ENCODE data around the gene STON2.
"Not testable (repeated sequence)": the region's sequence is repeated elsewhere in the genome, so short reads cannot be mapped to it uniquely, and the experiment has no call there.

Gene STON2

DNA sequence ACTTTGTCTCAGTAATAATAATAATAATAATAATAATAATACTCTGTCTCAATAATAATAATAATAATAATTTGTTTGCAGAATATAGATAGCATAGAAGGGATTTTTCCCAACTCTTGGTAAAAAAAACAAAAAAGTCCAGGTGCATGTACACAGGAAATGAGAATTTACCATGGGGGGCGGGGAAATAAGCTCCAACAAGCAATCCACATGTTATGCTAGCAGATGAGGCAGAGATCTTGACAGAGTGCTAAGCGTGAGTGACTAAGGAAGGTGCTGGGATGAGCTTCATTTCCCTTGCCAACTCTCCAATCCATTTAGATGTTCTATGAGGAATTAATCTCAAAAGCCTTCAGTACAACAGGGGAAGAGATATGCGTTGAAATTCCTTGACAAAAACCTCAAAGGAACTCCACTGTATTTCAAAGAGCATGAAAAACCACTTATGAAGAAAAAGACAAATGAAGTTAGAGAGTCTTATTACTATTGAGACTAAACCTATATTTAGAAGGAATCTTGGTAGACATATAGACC, 134.4 kb downstream of the STON2 start:
- no peak for DNase-seq (ENCODE audit: low read depth)

DNA sequence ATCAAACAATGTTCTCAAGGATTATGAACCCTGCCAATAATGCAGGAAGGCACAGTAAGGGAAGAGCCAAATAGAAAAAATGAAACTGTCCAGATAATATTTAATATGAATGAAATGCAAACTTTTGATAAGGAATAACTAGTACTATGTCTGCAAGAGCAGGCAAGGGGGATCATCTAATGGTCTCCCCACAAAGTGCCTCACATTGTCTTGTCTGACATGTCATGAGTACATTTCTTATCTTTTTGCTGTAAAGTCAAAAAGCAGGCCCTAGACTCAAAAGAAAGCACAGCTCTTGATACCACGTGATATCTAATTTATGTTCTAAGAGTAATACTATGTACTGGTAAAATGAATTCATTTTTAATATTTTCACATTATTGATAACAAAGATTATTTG, 135.5 kb downstream of the STON2 start:
- DNase-seq (ENCODE audit: low read depth): no peak

DNA sequence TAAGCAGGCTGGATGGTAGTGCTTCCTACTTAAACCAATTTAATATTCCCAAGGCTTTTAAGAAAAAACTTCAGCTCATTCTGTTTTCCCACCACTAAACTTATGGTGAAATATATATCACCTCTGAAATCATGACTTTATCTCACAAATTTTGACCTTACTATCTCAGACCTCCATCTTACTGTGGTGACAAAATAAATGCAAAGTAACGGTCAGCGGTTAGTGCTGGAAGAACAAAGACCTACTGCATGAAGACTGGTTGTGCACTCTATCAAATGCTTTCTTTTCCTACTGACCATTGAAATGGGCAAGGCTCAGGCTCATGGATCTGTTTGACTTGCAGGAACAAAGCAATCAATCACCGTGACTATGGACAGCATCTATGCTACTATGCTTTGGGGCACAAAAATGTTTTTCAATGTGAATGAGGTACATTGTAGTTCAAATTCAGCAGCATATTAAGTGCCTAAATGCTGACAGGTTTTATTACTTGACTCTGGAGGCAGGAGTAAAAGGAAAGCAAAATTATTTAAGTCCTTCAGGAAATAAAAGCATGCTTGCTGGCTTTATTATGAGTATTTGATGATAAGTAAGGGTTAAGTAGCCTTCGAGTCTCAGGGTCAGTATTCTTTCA, 136.2 kb downstream of the STON2 start:
- DNase-seq (ENCODE audit: low read depth): no peak

DNA sequence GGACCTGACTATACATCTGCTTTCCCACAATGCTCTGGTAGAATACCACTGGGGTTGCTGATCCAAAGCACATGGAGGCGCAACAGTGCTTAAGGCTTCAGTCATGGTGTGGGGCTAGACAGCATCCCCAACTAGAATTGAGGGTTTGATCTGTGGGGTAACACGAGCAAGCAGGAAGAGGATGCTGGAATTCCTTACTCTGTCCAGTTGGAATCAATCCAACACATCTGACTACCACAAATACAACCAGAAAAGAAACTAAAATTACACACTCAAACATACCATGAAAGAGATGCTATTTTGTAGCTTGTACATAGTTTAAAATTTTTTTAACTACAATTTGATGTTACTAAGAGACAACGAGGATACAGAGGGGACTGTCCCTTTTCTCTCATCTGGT, 138.9 kb downstream of the STON2 start:
- no peak for DNase-seq (ENCODE audit: low read depth)

DNA sequence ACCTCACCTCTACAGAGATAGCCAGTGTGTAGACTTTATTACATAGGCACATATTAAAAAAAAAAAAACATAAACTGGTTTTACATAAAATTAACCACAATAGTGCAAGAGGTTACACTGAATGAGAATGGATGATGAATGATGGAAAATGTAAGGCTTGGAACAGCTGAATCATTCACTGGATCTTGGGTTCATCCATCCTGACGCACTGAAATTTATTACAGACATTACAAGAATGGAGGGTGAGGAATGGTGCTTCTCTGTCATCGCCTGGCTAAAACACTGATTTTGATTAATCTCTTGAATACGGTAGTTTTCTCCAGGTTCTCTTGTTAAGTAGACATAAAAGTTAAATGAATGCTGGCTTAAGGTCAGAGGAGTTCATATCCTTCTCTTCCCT, 139.4 kb downstream of the STON2 start:
- no peak for DNase-seq (ENCODE audit: low read depth)

DNA sequence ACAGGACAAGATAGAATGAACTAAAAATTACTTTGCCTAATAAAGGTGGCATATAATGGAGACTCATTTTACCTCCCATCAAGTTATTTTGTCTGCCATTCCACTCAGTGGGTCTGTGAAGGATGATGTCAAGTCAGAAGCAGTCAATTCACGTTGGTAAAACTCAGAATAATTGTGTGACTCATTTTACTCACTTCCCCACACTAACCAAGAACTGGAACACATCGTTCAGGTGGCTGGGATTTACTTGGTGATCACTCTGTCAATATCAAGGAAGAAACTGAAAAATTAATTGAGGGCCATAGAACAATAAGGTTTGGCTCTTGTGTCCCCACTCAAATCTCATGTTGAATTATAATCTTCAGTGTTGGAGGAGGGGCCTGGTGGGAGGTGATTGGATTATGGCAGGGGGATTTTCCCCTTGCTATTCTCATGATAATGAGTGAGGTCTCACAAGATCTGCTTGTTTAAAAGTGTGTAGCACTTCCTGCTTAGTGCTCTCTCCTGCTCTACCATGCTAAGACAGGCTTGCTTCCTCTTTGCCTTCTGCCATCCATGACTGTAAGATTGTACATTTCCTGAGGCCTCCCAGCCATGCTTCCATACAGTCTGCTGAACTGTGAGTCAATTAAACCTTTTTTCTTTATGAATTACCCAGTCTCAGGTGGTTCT, 143.7 kb downstream of the STON2 start:
- DNase-seq (ENCODE audit: low read depth): no peak

DNA sequence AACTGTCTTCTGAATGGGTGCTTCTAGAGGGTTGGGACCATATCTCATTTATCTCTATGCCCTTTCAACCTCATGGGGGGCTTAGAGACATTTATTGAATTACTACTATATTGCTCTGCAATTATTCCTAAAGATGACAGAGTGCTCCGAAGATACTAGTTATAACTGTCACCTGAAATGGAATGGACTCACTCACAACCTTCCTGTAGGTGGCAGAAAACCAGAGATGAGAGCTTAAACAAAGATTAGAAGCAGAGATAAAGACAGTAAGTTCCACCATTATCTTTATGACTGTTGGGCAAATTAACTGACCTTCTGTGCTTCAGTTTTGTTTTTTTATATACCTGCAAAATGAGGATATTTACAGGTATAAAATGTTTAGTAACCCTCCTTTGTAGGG, 147.8 kb downstream of the STON2 start:
- no peak for DNase-seq (ENCODE audit: low read depth)

DNA sequence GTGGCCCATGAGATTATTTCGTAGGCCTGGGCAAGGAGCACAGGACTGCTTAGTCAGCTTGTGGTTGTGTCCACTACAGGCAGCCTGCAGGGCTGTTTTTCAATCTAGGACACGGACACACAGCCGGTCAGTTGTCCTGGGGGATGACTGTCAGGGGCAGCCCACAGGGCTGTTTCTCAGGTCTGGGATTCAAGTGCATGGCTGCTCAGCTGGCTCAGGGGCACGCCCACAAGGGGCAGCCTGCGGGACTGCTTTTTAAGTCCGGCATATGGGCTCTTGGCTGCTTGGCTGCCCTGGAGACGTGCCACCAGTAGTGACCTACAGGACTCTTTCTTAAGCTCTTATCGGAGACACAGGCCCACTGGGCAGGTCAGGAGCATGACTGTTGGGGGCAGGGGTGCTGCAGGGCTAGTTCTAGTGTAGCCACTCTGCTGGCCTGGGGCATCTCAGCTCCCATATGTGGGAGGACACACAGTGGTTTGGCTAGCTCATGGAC, 152.8 kb downstream of the STON2 start:
- DNase-seq (ENCODE audit: low read depth): no peak

DNA sequence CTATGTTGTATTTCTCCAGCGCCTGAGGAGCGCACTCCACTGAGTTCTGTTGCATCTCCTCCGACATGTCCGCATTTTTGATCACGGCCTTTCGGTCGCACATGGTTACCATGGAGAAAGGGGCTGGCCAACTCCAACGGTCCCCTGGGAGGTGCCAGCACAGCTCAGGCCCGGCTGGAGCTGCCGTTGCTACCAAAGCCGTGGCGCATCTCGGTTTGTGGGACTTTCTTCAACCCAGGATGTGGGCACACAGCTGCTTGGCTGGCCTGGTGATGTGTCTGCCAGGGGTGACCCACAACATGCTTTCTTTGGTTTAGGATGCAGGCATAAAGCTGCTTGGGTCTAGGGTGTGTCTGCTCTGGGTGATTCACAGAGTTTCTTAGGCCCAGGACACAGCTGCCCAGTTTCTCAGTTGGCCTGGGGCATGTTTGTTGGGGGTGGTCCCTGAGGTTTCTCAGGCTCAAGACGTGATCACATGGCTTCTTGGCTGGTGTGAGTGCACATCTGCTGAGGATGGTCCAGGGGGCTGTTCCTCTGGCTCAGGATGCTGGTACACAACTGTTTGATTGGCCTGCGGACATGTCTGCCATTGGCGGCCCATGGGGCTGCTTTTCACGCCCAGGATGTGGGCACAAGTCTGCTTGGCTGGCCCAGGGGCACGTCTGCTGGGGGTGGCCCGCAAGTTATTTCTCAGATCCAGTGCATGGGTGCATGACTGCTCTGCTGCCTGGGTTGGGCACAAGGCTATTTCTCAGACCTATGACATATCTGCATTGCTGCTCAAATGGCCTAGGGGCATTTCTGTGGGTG, 153.5 kb downstream of the STON2 start:
- peak; percentile 95 for DNase-seq (ENCODE audit: low read depth)

DNA sequence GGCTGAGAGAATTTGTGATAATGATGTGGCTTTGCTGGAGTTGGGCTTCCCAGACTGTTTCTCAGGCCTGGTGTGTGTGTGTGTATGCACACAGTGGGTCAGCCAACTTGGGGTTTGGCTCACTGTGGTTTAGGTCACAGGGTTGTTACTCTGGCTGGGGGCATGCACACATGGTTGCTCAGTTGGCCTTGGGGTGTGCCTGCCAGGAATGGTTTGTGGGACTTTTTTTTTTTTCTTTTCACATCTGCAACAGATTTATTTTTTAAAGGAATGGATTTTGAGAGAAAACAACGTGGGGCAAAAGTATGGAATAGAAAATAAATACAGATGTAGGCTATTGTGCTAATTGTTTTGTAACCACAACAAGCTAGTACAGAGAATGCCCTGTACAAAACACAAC, 154.4 kb downstream of the STON2 start:
- peak; percentile 89 for DNase-seq (ENCODE audit: low read depth)

DNA sequence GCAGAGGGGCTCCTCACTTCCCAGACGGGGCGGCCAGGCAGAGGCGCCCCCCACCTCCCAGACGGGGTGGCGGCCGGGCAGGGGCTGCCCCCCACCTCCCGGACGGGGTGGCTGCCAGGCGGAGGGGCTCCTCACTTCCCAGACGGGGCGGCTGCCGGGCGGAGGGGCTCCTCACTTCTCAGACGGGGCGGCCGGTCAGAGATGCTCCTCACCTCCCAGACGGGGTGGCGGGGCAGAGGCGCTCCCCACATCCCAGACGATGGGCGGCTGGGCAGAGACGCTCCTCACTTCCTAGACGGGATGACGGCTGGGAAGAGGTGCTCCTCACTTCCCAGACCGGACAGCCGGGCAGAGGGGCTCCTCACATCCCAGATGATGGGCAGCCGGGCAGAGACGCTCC, 155.7 kb downstream of the STON2 start:
- not testable (repeated sequence) for DNase-seq (ENCODE audit: low read depth)

DNA sequence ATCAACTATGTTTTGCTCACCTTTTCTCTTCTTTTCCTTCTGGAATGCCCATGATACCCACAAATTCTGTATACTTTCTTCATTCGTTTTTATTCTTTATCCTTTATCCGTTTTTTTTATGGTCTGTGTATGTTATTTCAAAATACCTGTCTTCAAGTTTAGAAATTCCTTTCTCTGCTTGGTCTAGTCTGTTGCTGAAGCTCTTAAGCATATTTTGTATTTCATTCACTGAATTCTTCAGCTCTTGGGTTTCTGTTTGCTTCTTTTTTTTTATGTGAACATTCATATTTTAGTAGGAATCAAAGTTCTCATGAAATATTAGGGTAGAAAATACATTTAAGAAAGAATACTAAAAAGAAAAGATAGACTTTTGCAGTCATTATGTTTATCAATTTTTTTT, 156.6 kb downstream of the STON2 start:
- DNase-seq (ENCODE audit: low read depth): no peak

DNA sequence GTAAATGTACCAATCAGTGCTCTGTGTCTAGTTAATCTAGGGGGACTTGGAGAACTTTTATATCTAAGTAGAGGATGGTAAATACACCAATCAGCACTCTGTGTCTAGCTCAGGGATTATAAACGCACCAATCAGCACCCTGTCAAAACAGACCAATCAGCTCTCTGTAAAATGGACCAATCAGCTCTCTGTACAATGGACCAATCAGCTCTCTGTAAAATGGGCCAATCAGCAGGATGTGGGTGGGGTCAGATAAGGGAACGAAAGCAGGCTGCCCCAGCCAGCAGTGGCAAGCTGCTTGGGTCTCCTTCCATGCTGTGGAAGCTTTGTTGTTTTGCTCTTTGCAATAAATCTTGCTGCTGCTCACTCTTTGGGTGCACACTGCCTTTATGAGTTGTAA, 163.3 kb downstream of the STON2 start:
- not testable (repeated sequence) for DNase-seq (ENCODE audit: low read depth)

DNA sequence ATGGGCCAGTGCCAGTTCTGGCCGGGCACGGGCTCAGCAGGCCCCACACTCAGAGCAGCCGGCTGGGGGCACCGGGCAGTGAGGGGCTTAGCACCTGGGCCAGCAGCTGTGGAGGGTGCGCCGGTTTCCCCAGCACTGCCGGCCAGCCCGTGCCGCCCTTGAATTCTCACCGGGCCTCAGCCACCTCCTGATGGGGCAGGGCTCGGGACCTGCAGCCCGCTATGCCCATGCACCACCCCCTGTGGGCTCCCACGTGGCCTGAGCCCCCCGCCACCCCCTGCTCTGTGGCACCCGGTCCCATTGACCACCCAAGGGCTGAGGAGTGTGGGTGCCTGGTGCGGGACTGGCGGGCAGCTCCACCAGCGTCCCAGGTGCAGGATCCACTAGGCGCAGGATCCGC, 164.0 kb downstream of the STON2 start:
- DNase-seq (ENCODE audit: low read depth): no peak

DNA sequence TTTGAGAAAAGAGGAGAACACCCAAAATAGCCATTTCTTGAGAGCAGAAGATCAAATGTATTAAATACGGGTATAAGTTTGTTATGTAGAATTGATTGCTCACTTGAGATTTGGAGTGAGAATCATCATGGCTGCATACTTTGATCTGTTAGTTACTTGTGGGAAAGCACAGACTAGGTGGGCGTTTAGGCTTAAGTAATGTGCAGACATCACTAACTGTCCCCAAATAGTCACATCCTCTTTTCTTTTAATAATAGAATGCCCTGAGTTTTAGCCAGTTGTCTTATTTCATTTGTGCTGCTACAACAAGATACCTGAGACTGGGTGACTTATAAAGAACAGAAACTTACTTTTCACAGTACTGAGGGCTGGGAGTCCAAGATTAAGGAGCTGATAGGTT, 165.0 kb downstream of the STON2 start:
- DNase-seq (ENCODE audit: low read depth): no peak

DNA sequence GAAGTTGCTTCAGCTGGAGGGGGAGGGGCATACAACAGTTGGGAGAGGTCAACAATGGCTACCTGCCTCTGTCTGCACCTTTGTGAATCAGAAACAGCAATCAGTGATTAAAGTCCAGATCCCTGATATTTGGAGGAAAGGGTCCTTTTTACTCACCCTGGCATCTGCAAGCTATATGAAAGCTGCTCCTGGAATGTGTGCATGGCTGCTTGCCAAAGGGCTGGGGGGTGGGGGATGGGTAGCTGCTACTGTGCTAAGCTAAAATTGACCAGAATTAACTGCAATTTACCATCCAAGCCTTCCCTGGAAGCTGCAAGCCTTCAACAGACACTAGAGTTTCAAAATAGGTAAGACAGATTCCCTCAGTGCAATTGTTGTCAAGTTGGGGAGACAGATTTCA, 165.8 kb downstream of the STON2 start:
- no peak for DNase-seq (ENCODE audit: low read depth)

DNA sequence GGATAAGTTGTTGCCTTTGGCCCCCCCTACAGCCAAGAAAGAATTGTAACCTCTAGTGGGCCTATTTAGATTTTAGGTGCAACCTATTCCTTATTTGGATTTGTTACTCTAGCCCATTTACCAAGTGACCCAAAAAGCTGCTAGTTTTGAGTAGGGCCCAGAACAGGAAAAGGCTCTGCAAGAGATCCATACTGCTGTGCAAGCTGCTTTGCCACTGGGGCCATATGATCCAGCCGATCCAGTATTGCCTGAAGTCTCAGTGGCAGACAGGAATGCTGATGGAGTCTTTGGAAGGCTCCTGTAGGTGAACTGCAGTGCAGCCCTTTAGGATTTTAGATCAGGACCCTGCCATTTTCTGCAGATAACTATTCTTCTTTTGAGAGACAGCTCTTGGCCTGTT, 166.5 kb downstream of the STON2 start:
- no peak for DNase-seq (ENCODE audit: low read depth)

DNA sequence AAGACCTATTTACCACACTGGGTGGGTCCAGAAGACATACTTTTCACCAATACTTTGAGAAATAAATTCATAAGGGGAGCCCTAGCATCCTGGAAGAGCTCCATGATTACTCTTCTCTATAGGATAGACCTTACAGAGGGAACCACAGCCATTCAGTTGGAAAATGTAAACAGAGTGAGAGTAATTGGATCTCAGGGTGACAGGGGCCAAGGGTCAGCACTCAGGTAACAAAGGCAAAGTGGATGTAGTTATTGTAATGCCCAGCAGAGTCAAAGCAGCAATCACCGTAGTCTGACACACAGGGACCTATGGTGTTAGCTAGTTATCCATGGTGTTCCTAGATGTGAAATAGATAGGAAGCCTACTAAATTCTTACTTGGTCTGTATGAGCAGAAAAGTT, 168.6 kb downstream of the STON2 start:
- DNase-seq (ENCODE audit: low read depth): no peak

DNA sequence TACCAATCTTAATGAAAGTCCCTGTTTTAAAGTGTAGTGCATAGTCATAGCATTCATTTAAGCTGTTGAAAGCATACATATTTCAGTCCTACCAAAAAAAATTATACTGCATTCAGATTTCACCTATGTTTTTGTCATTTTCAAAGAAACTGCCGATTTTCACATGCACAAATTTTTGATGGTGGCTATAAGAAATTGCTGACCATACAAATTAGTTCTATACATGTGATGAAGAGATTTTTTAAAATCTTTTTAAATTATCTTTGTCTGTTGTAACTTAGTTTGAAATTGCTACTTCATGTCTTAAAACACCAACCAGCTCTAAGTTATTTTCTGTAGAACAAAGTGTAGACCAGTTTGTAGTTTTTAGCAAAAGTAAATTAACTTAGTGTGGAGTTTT, 175.9 kb downstream of the STON2 start:
- DNase-seq (ENCODE audit: low read depth): no peak

DNA sequence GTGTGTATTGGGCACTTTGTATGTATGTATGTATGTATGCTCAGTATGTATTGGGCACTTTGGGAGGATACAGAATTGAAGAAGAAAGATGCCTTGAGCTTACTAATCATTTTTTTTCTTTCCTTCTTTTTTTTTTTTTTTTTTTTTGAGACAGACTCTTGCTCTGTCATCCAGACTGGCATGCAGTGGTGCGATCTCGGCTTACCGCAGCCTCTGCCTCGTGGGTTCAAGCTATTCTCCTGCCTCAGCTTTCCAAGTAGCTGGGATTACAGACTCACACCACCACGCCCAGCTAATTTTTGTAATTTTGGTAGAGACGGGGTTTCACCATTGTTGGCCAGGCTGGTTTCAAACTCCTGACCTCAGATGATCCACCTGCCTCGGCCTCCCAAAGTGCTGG, 176.3 kb downstream of the STON2 start:
- DNase-seq (ENCODE audit: low read depth): not testable (repeated sequence)

DNA sequence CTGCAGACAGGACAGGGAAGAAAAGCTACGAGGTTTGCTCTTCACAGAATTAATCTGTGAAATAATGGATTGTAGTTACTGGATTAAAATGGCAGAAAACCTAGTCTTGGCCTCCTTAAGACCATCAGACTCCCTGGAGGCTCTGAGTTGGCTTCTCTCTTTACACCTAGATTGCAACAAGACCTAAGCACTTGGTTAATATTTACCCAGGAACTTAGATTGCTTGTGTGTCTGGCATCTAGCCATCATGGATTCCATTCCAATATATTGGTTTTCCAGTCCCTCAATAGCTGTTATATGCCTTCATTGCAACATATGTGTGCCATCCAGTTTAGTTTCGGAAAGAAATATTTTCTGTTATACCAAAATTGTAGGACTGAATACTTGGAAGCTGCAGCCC, 177.4 kb downstream of the STON2 start:
- DNase-seq (ENCODE audit: low read depth): no peak

DNA sequence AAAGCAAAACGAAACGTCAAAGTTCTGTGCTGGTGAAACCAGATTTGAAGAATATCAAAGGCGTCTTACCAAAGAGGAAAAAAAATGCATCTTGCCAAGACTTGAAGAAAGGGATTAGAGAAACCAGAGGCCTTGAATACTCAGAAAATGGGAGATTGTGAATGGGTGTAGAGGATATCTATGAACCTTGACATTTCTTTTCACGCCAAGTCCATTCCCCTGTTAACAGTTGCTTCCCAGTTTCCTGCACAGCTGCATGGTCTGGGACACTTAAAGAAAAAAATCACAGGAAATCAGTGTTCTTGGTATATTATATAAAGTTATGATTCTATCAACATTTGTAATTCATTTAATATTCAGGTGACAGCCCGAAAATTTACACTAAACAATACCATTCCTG, 178.0 kb downstream of the STON2 start:
- no peak for DNase-seq (ENCODE audit: low read depth)

DNA sequence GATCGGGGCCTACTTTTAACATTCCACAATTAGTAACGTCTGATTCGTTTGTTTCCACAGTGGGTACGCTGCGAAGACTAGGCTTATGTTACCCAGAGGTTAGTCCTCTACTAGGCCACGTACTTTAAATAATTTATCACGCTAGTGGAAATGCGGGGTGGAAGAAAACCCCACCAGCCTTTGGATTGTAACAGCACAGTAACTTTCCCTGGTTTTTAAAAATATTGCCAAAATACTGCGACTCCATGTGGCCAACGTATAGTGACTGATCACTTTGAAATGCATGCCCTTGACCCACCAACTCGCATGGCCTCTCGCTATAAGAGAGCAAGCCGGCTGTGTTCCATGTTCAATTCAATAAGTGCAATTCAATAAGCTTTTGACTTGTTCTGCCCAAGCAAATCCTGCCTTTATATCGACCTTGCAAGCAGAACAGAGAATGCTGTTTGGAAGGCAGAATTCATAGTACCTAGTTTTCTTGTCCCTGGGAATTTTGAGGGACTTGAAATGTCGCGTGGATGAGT, 178.5 kb downstream of the STON2 start:
- DNase-seq (ENCODE audit: low read depth): peak; percentile 3
